IPS DF 19.7 (cell line): ENCODE measurements around the gene SCD5.

ENCODE experiments used
- DNase-seq: peaks from one replicate; pipeline ENCODE4 v3.0.0-alpha.2; 2013; ENCODE audit warnings: low read depth, low spot score

Gene SCD5

DNA sequence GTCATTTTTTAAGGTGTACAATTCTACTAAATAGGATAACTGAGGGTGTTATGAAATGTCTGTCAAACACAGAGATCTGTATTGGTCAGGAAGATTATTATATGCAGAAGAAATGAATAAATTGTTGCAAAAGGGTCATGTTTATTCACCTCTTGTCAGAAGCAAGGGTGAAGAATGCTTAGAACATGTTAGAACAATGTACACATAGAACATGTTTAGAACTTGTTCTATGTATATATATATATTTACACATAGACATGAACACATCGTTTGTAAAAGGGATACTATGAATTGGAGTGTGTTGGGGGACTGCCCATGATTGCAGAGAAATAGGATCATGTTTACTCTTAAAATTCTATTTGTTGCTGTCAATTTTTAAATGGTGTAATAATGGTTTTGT lies 208.8 kb downstream of the SCD5 start:
- no peak for DNase-seq

DNA sequence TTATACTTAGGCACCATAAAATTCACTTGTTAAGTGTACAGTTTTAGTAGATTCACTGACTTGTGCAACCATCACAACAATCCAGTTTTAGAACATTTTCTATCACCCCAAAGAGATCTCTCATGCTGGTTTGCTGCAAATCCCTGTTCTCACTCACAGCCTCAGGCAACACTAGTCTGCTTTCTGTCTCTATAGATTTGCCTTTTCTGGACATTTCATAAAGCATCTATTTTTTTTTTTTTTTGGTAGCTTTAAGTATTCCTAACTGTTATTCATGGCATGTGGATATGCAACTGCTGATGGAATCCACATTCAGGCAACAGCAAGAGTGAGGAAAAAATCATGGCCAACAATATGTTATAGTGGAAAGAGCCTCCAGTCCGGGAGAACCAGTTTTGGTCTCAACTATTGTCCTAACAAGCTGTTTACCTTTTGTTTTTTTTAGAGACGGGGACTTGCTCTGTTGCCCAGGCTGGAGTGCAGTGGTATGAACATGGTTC lies 209.8 kb downstream of the SCD5 start:
- no peak for DNase-seq

DNA sequence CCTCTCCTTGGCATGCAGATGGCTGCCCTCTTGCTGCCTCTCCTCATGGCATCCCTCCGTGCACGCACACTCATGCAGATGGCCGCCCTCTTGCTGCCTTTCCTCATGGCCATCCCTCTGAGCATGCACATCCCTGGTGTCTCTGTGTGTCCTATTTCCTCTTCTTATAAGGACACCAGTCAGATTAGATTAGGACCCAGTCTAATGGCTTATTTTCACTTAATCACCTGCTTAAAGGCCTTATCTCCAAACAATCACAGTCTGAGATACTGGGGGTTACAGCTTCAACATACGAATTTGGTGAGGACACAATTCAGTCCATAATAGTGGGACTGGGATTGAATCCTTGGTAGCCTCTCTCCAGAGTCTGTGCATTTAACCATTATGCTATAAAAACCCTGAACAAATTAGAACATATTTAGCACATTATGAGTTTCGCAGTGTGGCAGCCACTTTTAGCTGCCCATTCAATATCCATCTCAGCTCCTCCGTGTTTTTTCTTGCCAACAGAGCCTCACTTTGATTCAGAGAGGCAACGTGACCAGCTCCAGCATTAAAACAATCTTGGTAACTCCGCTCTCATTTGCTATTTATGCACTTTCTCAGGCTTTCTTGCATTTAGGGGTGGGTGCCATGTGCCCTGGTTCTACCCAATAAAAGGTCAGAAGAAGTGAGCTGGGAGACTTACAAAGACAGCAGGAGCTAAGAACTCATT lies 210.6 kb downstream of the SCD5 start:
- no peak for DNase-seq

DNA sequence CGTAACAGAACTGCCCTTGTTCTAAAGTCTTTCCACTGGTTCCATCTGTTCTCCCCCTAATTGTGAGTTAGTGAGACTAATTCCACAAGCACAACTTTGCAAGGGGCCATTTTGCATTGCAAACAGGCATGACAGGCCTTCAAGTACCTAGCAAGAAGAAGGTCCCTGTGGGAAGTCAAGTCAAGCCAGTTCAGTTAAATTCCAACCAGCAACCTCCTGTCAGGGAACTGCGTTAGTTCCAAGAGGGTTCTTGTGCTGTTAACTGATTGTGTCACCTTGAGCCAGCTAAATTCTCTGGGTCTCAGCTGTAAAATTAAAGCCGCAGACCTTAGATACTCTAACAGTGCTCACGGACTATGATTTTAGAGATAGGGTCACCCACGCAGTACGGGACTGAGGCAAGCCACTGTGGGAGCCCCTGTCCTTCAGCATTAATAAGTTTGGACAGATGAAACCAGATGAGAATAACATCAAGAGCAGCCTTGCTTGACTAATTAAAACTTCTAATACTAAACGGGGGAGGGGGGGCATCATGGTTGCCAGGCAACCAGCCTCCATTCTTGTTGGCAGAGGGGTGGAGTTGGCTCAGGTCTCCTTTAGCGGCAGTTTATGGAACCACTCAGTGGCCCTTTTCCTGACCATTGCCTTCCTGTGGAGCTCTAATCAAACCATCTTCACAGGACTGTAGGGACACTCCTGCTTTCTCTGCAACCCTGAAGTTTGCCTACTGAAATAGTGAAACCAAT lies 212.7 kb downstream of the SCD5 start:
- DNase-seq = no peak

DNA sequence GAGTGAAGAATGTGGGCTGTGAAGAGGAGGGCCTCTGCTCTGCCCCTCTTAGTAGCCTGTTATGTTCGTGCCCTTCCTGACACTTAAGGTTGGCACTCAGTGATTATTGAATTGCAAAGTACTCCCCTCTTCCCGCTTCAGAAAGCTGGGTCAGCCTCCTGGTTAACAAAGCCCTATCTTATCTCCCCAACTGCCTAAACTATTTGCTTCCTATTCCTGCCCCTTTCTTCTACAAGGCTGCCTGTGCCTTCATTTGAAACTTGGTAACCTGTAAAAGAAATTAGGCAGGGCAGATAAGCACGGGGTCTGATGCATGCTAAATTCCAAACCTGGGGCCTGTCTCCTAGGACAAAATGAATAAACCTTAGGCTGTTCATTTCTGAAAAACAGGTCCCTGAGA lies 213.7 kb downstream of the SCD5 start:
- no peak for DNase-seq

DNA sequence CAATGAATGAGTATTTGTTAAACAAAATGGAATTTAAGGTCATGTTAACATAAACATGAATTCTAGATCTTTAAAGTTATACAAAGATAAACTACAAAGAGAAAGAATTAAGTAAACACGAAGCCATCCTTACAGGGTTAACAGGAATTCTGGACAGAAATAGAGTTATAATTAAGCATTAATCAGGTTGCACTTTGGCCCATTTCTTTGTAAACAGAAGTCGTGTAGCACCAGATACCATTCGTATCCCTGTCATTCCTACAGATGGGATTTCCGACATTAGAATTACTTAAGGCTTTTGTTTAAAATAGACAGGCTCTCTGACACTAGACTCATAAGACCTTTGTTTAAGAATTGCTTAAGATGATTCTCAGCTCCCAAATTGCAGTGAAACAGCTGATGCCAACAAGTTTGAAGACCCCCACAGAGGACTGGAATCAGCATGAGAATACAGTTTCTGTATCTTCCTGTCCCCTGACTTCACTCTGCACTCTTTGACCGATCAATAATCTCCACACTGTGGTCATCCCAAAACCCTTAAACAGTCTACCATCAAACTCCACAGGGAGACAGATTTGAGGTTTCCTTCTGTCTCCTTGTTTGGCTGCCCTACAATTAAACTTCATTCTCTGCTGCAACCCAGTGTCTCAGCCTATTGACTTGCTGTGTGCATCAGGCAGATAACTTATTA lies 214.6 kb downstream of the SCD5 start:
- DNase-seq = no peak

DNA sequence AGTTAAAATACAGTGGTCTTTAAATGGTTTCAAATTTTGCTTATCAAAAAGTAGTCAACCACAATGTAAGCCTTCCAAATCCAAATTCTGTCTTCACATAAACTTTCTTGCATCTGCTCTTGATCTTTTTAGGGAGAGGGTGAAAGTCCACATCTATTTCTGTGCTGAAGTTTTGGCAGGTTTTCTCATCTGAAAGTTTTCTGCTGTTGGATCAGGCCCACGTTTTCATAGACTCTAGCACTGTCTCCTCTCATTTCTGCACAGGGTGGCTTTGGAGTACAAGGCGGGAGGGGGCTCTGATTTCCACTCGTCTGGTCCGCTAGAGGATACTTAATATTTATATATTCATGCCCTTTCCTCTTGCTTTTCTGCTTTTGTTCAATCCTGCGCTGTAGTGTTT lies 218.7 kb downstream of the SCD5 start:
- DNase-seq = no peak
